Measurements from ENCODE around the gene WNT1.

Gene WNT1

GRCh38 chr12:49030714-49031572, 52.8 kb downstream of the WNT1 start:
- DNase-seq: no peak

- DNase-seq: no peak
These were observed 53.5 kb downstream of the WNT1 start for GRCh38 chr12:49031573-49032161.
